NB4 (cell line): ENCODE results near the gene ZNF142.
A peak's percentile ranks its signal among the peaks of the same experiment; 100 is the strongest.

Experiments used
- DNase-seq: peaks from one replicate; pipeline ENCODE4 v3.0.0; 2010; ENCODE audit warnings: low read depth
- H3K4me3 ChIP-seq: one replicate; pipeline ENCODE4 v1.5.1; 2011; ENCODE audit warnings: mild to moderate bottlenecking, low read depth, low read length, moderate library complexity
- MYC ChIP-seq: IDR thresholded peaks from 2 replicates; pipeline ENCODE4 v1.6.1; 2011; ENCODE audit warnings: low read depth, low read length
- POLR2A ChIP-seq: IDR thresholded peaks from 2 replicates; pipeline ENCODE4 v1.6.1; 2011; ENCODE audit warnings: mild to moderate bottlenecking; ENCODE audit not compliant: insufficient read length; ENCODE audit errors: extremely low read depth
- TF ChIP-seq, protein P1 (sequence below): IDR thresholded peaks from 2 replicates; pipeline ENCODE4 v1.6.1; 2011; ENCODE audit warnings: low read depth, low read length
- TF ChIP-seq, protein P2 (sequence below): IDR thresholded peaks from one replicate; pipeline ENCODE4 v1.5.1; 2012; ENCODE audit warnings: low read depth, low read length

The ZNF142 gene

DNA sequence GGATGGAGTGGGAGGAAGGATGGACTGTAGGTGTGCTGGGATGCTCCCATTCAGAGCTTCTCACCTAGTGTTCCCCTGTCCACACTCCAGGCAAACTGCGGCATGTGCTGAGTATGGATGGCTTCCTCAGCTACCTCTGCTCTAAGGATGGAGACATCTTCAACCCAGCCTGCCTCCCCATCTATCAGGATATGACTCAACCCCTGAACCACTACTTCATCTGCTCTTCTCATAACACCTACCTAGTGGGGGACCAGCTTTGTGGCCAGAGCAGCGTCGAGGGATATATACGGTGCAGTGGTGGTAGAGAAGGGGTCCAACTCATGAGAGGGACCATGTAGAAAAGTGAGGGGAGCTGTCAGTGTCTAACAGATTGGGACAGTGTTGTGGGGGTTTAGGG is 31.5 kb downstream of the ZNF142 start:
- DNase-seq = no peak
- TF ChIP-seq, protein P1, sequence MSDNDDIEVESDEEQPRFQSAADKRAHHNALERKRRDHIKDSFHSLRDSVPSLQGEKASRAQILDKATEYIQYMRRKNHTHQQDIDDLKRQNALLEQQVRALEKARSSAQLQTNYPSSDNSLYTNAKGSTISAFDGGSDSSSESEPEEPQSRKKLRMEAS = no peak
- TF ChIP-seq MYC = no peak
- TF ChIP-seq, protein P2, sequence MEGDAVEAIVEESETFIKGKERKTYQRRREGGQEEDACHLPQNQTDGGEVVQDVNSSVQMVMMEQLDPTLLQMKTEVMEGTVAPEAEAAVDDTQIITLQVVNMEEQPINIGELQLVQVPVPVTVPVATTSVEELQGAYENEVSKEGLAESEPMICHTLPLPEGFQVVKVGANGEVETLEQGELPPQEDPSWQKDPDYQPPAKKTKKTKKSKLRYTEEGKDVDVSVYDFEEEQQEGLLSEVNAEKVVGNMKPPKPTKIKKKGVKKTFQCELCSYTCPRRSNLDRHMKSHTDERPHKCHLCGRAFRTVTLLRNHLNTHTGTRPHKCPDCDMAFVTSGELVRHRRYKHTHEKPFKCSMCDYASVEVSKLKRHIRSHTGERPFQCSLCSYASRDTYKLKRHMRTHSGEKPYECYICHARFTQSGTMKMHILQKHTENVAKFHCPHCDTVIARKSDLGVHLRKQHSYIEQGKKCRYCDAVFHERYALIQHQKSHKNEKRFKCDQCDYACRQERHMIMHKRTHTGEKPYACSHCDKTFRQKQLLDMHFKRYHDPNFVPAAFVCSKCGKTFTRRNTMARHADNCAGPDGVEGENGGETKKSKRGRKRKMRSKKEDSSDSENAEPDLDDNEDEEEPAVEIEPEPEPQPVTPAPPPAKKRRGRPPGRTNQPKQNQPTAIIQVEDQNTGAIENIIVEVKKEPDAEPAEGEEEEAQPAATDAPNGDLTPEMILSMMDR = no peak
- TF ChIP-seq POLR2A = no peak
- no peak overlapping the region for H3K4me3 ChIP-seq

DNA sequence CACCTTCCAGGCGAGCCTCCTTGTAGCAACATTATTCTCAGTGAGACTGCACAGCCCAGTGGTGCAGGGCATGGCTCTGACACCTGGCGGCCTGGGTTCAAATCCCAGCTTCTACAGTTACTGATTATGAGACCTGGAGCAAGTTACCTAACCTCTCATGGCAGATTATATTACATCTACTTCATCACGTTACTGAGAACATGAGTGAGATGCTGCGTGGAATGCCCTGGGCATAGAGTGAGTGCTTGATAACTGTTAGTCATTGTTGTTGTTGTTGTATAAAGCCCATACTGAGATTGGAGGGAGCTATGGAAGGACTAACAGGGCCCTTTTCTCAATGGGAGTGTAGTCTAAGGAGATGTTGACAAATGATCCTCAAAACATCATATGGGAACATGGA is 33.1 kb downstream of the ZNF142 start:
- no peak overlapping the region for H3K4me3 ChIP-seq
- TF ChIP-seq, protein P1 = no peak
- TF ChIP-seq POLR2A (no peak), MYC (no peak)
- TF ChIP-seq, protein P2 = no peak
- no peak for DNase-seq

DNA sequence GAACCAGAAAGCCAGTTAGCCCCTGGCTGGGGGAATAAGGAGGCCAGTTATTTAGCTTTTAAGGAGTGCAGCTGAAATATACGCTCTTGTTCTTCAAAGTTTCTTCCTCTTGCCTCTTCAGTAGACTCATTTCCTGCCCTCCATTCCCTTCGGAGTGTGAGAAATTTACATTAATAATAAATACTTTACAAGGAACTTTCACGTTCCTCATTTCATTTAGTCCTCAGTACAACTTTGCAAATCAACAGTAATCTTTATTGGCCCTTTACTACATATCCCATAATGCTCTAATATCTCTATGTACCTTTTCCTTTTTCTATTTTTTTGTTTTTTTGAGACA is 36.1 kb downstream of the ZNF142 start:
- no peak for DNase-seq
- TF ChIP-seq, protein P2 = no peak
- no peak for TF ChIP-seq MYC
- TF ChIP-seq, protein P1 = no peak
- no peak for TF ChIP-seq POLR2A
- no peak overlapping the region for H3K4me3 ChIP-seq

DNA sequence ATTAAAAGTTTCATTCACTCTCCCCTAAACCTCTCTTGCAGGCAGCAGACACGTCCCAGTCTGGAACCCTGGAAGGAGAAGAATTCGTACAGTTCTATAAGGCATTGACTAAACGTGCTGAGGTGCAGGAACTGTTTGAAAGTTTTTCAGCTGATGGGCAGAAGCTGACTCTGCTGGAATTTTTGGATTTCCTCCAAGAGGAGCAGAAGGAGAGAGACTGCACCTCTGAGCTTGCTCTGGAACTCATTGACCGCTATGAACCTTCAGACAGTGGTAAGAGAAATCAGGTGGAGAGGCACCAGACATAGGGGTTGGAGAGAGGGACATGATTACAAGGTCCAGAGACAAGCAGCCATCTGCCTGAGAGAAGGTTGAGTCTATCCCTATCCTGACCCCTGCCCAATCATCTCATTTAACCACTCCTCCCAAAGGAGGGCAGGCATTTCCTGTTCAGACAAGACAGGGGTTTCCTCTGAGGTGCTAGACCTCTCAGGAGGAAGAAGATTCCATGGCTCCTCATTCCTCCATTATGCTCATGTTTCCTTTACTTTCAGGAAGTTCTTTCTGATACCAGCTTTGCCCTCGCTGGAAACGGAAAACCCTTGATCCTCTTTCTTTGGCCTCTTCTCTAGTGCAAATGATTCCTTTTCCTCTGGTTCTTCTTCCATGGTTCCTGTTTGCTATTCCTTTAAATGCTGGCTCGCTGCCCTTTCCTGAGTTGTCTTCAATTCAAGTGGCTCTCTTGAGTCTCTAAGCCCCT is 36.6 kb downstream of the ZNF142 start:
- TF ChIP-seq MYC = no peak
- TF ChIP-seq, protein P1 = no peak
- TF ChIP-seq, protein P2 = no peak
- no peak for TF ChIP-seq POLR2A
- DNase-seq = peak; percentile 27
- no peak overlapping the region for H3K4me3 ChIP-seq

DNA sequence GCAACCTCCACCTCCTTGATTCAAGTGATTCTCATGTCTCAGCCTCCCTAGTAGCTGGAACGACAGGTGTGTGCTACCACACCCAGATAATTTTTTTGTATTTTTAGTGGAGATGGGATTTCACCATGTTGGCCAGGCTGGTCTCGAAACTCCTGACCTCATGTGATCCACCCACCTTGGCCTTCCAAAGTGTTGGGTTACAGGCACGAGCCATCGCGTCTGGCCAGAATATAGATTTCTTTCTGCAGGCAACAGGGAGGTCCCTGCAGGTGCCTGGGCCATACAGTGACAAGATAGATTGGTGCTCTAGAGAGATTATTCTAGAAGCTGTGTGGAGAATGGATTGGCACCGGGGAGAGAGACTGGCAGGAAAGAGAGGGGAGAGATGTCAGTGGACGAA is 38.4 kb downstream of the ZNF142 start:
- no peak for DNase-seq
- TF ChIP-seq POLR2A (no peak), MYC (no peak)

DNA sequence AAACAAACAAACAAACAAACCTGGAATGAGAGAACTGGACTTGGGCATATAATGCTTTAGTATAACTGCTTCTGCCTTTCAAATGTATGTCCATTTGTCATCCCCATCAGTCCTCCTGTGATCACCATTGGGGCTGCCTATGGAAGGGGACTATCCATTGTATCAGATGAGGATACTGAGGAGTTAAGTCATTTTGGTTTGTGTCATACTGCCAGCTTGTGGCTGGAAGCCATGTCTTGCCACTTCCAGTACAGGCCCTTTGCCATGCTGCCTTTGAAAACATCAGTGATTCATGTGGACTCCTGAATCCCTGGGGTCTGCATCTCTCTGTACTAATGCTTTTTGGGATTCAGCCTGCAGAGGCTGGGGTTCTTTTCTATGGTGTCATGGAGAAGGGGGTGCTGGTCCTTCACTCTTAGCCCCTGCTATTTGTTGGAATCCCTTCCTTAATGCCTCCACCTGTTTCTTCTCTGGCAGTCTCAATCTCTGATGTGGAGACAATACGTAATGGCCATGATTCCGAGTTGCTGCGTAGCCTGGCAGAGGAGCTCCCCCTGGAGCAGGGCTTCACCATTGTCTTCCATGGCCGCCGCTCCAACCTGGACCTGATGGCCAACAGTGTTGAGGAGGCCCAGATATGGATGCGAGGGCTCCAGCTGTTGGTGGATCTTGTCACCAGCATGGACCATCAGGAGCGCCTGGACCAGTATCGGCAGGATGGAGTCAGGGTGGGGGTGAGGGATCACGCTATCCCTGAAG is 41.1 kb downstream of the ZNF142 start:
- H3K4me3 ChIP-seq = no peak overlapping the region
- peak; percentile 37 for DNase-seq
- TF ChIP-seq, protein P1 = no peak
- TF ChIP-seq, protein P2 = no peak
- TF ChIP-seq MYC (no peak), POLR2A (no peak)

More for the DNA sequence above, 38.4 kb downstream of the ZNF142 start:
- H3K4me3 ChIP-seq = no peak overlapping the region
